Pancreas (tissue), 10 donors: ENCODE measurements around the gene FGD5. TPM values are rescaled to one million over a fixed set of nuclear protein-coding genes. Genes with fewer than 3 reads are reported as not detected.

Experiments
- ATAC-seq, 4 donors: fragments of 200-7000 bp; cut with Tn5 transposase; one replicate each; pipeline versions ENCODE4 v1.8.0 to v1.9.1; 2020; ENCODE audit warnings: mild to moderate bottlenecking in 4 of 4, moderate library complexity in 4 of 4
- DNase-seq, 6 donors: peaks; one replicate each; pipeline ENCODE4 v3.0.0-alpha.2; 2020
- FAIRE-seq: peaks from 2 replicates; lab custom pipeline; 2012; peaks lifted over from hg19 to GRCh38; lab: Jason Lieb, UNC
- H3K27ac ChIP-seq, 4 donors: fragments of 200-600 bp; sonication (generic); 1 replicate in 3 of 4; 2 replicates in 1 of 4; pipeline versions ENCODE4 v1.5.0 to v1.8.0; 2020
- H3K27me3 ChIP-seq, 4 donors: fragments of 200-600 bp; one replicate each; pipeline ENCODE4 v1.8.0; 2021
- H3K36me3 ChIP-seq, 3 donors: fragments of 200-600 bp; sonication (generic) in 1 of 3; one replicate each; pipeline versions ENCODE4 v1.5.0 to v1.8.0; 2020 to 2021
- H3K4me1 ChIP-seq, 3 donors: fragments of 200-600 bp; one replicate each; pipeline ENCODE4 v1.8.0; 2021
- H3K4me3 ChIP-seq, 4 donors: fragments of 200-600 bp; sonication (generic) in 2 of 4; one replicate each; pipeline versions ENCODE4 v1.5.0 to v1.8.0; 2020 to 2021
- H3K9me3 ChIP-seq, 4 donors: fragments of 200-600 bp; one replicate each; pipeline ENCODE4 v1.8.0; 2021
- WGBS, 2 donors: extraction: QIAGEN DNeasy Blood & Tissue Kit; methylation state at CpG; one replicate each; pipeline ENCODE4 v1.1.7; 2013; 5-methylcytosine and 5-hydroxymethylcytosine counted together
- intact Hi-C, 3 donors: fragments of 100-400 bp; cut with DNase I; formaldehyde crosslinking; loops; one replicate each; pipeline versions ENCODE4 v1.11.1 to v1.14.2; 2022
- polyA plus RNA-seq, 2 donors: library from polyadenylated mRNA; stranded (reverse); fragments of 200-250 nt; gene quantifications; one replicate each; pipeline ENCODE4 v1.2.3, GENCODE V29; 2013
- total RNA-seq, 6 donors: library from RNA; stranded (reverse); fragmentation: NEBNext Ultra II Directional in 4 of 6; extraction: Animal tissue kit (Norgen Biotek cat#: 25700) in 4 of 6; gene quantifications; one replicate each; pipeline versions ENCODE4 v1.2.1 to v1.2.4, GENCODE V29; 2021 to 2023
- TF ChIP-seq, protein P1 (sequence below), 4 donors: fragments of 200-600 bp; sonication (generic) in 3 of 4; IDR thresholded peaks; one replicate each; pipeline versions ENCODE4 v1.5.0 to v1.8.0; 2021; ENCODE audit warnings: antibody characterized with exemption in 4 of 4
- donor health status: healthy with polysubstance abuse.
- donor health status: DM: no; HTN: no; CAD: no; lungs with moderate emphysema.
- donor health status: DM: no; HTN: no; CAD: no.
- donor health status: control.
- donor health status: control.
- donor health status: Bipolar disorder and iron deficiency.
- donor health status: DM: yes; HTN: yes; CAD: no.
- donor health status: DM: no; HTN: no; CAD: no.
- donor health status: DM: no; HTN: no; CAD: no.
- donor health status: DM: yes; HTN: yes; CAD: no.

Gene FGD5
- total and polyA plus RNA-seq, 8 donors, result 2.2 to 7.1 (median 3.3) TPM

- no peaks in the 10 kb centered on the region for H3K36me3 ChIP-seq
- no peak for ATAC-seq
- no peak overlapping the region for H3K4me3 ChIP-seq
- no peak overlapping the region for H3K27ac ChIP-seq
- TF ChIP-seq, protein P1, sequence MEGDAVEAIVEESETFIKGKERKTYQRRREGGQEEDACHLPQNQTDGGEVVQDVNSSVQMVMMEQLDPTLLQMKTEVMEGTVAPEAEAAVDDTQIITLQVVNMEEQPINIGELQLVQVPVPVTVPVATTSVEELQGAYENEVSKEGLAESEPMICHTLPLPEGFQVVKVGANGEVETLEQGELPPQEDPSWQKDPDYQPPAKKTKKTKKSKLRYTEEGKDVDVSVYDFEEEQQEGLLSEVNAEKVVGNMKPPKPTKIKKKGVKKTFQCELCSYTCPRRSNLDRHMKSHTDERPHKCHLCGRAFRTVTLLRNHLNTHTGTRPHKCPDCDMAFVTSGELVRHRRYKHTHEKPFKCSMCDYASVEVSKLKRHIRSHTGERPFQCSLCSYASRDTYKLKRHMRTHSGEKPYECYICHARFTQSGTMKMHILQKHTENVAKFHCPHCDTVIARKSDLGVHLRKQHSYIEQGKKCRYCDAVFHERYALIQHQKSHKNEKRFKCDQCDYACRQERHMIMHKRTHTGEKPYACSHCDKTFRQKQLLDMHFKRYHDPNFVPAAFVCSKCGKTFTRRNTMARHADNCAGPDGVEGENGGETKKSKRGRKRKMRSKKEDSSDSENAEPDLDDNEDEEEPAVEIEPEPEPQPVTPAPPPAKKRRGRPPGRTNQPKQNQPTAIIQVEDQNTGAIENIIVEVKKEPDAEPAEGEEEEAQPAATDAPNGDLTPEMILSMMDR (IDR thresholded peaks at IDR 0.05), result no peak
- intact Hi-C loops, result no loop called here
- no peaks in the 10 kb centered on the region for H3K9me3 ChIP-seq
- no peak for DNase-seq
- H3K27me3 ChIP-seq, result no peaks in the 10 kb centered on the region
- 64 to 82% methylated on average over 17 of the region's 17 CpGs for WGBS, 2 donors
- H3K4me1 ChIP-seq, result no peaks in the 10 kb centered on the region
- FAIRE-seq, result no peak
Observed at GRCh38 chr3:14869917-14870782, 51.4 kb downstream of the FGD5 start.

- DNase-seq (no peak), ATAC-seq (no peak), FAIRE-seq (no peak)
- intact Hi-C loops, result no loop called here
- Histone ChIP-seq H3K27ac (no peak overlapping the region), H3K9me3 (no peaks in the 10 kb centered on the region), H3K4me1 (no peaks in the 10 kb centered on the region), H3K27me3 (no peaks in the 10 kb centered on the region), H3K36me3 (no peaks in the 10 kb centered on the region), H3K4me3 (no peak overlapping the region)
- TF ChIP-seq, protein P1 (IDR thresholded peaks at IDR 0.05), result no peak
- 45 to 68% methylated on average over 4 of the region's 4 CpGs for WGBS, 2 donors
Observed at GRCh38 chr3:14870783-14871060, 52.0 kb downstream of the FGD5 start.

- no peak for ATAC-seq
- no peak for DNase-seq
- Histone ChIP-seq H3K4me3 (no peak overlapping the region), H3K36me3 (no peaks in the 10 kb centered on the region), H3K27ac (no peak overlapping the region), H3K27me3 (no peaks in the 10 kb centered on the region), H3K4me1 (no peaks in the 10 kb centered on the region), H3K9me3 (no peaks in the 10 kb centered on the region)
- TF ChIP-seq, protein P1 (IDR thresholded peaks at IDR 0.05), result no peak
- 64% methylated on average over 10 of the region's 10 CpGs for WGBS, 2 donors
- intact Hi-C loops, result no loop called here
- no peak for FAIRE-seq
Observed at GRCh38 chr3:14871456-14872200, 52.9 kb downstream of the FGD5 start.

GRCh38 chr3:14872706-14873105 is 53.9 kb downstream of the FGD5 start:
- ATAC-seq (no peak), DNase-seq (no peak), FAIRE-seq (no peak)
- Histone ChIP-seq H3K4me3 (no peak overlapping the region), H3K9me3 (no peaks in the 10 kb centered on the region), H3K27ac (no peak overlapping the region), H3K36me3 (no peaks in the 10 kb centered on the region), H3K27me3 (no peaks in the 10 kb centered on the region), H3K4me1 (no peaks in the 10 kb centered on the region)
- TF ChIP-seq, protein P1 (IDR thresholded peaks at IDR 0.05), result no peak
- intact Hi-C loops, result no loop called here
- WGBS, 2 donors, result 62 to 75% methylated on average over 4 of the region's 4 CpGs

- Histone ChIP-seq H3K9me3 (no peaks in the 10 kb centered on the region), H3K4me3 (no peak overlapping the region), H3K27ac (no peak overlapping the region), H3K4me1 (no peaks in the 10 kb centered on the region), H3K36me3 (no peaks in the 10 kb centered on the region), H3K27me3 (no peaks in the 10 kb centered on the region)
- TF ChIP-seq, protein P1 (IDR thresholded peaks at IDR 0.05), result no peak
- 74 to 76% methylated on average over 4 of the region's 4 CpGs for WGBS, 2 donors
- DNase-seq (no peak), ATAC-seq (no peak), FAIRE-seq (no peak)
- intact Hi-C loops, result no loop called here
Observed at GRCh38 chr3:14874784-14875183, 56.0 kb downstream of the FGD5 start.
